HG03196 (cell line): ENCODE measurements around the gene ABCC6.
"Not testable (repeated sequence)": the region's sequence is repeated elsewhere in the genome, so short reads cannot be mapped to it uniquely, and the experiment has no call there.

Experiments used
- ATAC-seq: cut with Tn5 transposase; IDR thresholded peaks from one replicate; pipeline ENCODE4 v1.9.1; 2021; ENCODE audit not compliant: unreplicated experiment

Gene ABCC6

DNA sequence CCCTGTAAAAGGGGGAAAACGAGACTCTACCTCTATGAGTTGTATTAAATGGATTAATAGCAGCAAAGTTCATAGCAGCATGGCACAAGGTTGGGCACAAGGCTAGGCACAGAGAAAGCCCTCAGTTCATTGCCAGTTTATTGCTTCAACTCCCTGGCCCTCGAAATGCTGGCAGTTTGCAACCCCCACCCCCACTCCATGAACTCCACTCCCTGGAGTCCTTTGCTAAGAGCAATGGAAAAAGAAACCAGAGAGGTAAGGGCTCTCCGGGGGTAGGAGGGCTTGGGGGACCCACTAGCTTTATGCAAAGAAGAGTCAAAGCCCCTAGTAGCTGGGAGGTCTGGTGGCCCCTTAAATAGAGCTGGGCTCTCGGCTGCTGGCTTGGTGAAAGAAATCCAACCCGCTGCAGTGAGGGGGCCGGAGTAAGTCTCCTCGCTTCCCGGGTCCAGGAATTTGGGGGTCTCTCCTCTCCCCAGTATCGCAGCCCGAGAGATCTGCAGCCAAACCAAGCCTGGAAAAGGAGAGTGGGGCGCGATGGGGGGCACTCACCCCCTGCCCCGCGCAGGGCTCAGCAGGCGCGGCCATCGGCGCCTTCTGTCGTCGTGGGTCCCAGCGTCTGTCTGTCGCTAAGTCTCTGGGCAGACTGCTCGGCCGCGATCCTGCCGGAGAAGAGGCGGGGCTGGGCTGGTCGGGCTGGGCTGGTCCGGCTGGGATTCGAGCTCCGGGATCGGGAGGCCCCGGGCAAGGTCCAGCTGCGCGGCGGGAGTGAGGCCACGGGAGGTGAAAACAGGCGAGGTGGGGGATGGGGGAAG is at the start of gene ABCC6:
Gene ABCC6, minus strand, starts transcription at position 645 of the 812 bp plus-strand sequence. Its CDS starts 60 bp downstream, at position 585.
- ATAC-seq = not testable (repeated sequence)

DNA sequence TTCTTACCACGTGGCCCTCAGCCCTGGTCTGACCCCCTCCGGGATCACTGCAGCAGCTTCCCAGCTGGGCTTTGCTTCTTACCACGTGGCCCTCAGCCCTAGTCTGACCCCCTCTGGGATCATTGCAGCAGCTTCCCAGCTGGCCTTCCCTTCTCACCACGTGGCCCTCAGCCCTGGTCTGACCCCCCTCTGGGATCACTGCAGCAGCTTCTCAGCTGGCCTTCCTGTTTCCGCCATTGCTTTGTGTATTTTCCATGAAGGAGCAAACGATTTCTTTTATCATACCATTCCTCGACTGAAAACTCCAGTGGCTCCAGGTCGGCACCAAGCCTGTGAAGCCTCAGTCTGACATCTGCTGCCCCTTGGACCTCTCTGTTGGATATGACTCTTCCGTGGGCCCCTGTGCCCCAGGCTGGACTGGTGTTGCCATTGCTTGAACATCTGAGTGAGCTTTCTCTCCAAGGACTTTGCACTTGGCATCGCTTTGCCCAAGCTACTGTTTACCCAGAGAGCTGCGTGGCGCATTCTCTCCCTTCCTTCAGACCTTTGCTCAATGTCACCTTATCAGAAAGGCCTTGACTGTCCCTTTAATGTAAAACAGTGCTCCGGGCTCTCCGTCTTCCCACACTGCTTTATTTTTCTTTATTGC is 49.4 kb upstream of the ABCC6 start:
- ATAC-seq = not testable (repeated sequence)

DNA sequence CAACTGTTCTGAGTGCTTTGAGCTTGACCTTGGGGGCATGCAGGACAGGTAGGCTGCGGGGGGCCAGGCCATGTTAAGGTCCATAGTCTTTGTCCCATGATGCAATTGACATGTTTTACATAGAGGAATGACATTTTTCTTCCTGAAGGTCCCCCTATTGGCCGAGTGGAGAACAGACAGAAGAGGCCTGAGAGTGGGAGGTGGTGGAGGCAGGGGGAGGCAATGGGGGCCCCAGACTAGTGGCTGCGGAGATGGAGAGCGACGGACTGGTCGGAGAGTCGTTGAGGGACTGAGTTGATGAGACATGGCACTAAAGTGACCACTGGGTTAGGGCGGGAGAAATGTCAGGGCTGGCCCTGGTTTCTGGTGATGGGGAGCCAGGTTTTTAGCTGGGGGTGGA is 48.4 kb upstream of the ABCC6 start:
- ATAC-seq = not testable (repeated sequence)

DNA sequence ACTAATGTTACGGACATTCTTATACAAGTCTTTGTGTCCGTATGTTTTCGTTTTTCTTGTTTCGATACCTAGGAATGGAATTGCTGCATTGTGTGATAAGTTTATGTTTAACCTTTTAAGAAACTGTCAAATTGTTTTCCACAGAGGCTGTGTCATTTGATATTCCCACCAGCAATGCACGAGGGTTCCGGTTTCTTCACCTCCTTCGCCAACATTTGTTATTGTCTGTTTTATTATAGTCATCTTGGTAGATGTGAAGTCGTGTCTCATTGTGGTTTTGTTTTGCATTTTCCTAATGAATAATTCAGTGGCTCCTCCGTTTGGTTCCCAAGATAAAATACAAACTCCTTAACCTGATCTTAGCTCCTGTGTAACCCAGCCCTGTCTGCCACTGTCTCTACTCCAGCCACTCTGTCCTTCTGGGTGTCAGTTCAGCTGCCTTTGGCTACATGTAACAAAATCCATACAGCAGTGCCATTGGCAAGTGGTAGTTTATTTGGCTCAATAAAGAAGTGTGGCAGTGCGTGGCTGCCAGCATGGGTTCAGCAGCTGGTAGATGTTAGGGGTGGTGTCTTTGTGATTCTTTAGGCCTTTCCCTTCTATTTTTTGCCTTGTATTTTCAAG is 45.0 kb upstream of the ABCC6 start:
- not testable (repeated sequence) for ATAC-seq

DNA sequence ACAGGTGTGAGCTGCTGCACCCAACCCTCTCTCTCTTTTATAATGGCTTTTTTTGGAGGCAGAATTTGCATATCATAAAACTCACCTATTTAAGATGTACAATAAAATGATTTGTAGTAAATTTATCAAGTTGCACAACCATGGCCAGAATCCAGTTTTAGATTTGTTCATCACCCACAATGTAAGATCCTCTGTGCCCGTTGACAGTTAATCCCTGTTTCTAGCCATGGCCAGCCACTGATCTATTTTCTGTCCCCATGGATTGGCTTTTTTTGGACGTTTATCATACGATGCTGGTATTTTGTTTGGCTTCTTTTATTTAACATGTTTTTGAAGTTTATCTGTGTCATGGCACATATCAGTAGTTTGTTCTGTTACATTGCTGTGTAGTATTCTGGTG is 44.4 kb upstream of the ABCC6 start:
- not testable (repeated sequence) for ATAC-seq

DNA sequence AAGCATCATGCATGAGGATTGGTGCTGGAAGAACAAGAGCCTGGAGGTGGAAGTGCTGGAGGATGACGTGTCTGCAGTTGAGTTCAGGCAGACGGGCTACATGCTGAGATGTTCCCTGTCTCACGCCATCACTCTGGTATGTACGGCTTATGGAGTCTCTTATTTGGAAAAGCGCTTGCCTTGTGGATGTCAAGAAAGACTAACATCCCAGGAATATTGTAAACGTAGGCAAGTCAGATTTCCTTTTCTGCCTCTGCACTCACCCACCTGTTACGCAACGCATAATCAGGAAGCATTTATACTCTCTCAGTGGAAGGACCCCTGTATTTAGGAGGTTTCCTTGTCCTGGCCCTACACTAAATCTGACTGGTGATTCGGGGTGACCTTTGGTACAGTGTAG is 41.8 kb upstream of the ABCC6 start:
- not testable (repeated sequence) for ATAC-seq

DNA sequence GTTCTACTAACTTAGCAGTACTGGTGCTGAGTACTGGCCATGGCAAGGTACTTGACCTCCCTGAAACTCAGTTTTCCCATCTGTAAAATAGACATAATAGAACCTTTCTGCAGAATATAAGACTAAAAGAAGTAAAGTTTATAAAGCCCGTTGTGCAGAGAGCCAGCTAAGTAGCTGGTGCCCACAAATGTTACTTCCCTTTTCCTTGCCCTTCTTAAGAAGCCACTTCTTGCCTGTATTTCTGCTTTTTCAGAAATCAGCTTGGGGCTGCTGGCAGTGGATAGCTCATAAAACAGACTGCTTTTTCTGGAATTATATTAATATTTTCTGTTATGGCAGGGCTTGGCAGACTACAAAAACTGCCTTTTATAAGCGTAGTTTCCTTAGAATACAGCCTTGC is 40.7 kb upstream of the ABCC6 start:
- ATAC-seq = not testable (repeated sequence)

DNA sequence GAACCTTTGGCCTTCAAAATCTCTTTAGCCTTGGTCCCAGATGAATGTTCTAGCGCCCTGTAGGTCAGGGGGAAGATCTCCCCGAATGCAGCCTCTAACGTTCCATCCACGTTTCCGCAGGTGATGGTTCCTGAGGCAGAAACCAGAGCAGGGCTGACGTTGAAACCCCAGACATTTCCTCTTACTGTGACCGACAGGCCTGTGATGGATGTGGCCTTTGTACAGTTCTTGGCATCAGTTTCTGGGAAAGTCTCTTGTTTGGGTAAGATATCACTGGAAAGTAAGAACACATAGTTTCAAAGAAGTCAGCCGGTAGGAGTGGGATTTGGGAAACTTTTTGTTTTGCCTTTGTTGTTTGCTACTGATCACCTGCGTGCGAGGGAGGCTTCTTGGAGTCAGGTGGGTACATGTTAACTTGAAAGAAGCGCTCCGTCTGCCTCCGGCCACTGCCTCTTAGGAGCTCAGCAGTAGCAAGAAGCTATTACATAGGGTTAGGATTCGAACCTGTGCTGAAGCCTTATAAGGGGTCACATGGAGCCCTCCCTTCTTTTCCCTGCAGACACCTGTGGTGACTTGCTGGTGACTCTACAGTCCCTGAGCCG is 39.8 kb upstream of the ABCC6 start:
- ATAC-seq = not testable (repeated sequence)

DNA sequence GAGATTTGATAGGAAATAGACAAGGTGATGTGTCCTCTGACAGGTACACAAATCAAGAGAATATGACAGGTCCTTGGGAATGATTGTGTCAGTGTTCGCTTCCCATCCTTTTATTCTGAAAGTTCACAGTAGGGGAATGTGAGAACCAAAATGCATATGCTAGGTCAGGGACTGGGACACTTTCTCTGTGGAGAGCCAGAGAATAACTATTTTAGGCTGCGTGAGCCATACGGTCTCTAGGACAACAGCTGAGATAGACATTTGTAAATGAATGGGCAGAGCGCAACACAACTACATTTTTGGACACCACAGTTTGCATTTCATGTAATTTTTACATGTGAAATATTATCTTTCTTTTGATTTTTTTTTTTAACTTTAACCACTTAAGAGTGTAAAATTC is 36.7 kb upstream of the ABCC6 start:
- ATAC-seq = not testable (repeated sequence)

DNA sequence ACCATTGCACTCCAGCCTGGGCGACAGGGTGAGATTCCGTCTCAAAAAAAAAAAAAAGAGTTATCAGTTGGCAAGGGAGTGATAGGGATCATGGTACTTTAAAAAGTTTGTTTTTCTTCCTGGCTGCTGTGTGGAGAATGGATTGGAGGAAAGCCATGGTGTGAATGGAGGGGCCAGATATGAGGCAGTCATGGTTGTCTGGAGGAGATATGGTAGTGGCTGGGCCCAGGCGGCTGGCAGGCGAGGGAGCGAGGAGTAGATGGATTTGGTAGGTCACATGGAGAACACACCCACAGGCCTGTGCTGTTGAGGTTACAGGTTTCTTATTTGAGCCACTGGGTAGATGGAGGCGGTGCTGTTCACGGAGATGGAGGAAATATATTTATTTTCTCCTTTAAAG is 35.5 kb upstream of the ABCC6 start:
- not testable (repeated sequence) for ATAC-seq

DNA sequence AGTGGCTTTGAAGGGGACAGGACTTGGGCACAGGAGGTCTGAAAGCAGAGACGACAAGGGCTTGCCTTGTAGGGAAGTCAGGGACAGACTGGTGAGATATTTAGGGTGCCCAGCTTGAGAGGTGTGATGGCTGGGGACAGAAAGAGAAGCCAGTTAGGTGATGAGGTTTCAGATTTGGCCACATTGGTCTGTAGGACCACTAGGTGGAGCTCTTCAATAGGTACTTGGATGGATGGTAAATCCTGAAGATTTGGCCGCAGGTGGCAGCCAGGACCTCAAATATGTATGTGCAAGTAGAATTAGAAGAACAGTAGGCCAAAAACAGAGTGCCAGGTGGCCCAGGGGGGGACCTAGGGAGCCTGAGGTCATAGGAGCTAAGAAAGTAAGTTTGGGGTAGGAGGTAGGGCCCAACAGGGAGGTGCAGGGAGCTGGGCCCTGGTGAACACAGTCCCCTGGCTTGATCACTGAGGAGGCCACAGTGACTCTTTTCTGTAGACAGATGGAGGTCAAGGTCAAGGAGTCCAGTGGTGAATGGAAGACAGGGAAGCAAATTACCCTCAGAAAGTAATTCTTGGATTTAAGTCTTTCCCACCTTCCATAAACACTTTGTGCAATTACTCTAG is 34.1 kb upstream of the ABCC6 start:
- ATAC-seq = not testable (repeated sequence)

DNA sequence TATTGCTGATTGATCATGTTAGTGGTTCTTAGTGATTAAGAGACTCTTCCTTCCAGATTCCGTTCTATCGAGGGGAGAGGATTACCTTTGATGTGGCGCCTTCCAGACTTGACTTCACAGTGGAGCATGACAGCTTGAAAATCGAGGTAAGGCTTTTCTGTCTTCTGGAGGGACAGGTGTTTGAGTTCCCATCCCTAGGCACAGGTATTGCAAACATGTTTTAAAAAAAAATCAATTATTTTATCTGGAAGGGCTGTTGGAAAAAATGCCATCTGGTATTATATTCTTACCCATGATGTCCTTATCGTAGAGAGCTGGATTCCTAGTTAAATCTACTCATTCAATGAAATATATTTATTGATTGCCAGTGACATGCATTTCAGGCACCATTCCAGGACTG is 29.1 kb upstream of the ABCC6 start:
- ATAC-seq = not testable (repeated sequence)

DNA sequence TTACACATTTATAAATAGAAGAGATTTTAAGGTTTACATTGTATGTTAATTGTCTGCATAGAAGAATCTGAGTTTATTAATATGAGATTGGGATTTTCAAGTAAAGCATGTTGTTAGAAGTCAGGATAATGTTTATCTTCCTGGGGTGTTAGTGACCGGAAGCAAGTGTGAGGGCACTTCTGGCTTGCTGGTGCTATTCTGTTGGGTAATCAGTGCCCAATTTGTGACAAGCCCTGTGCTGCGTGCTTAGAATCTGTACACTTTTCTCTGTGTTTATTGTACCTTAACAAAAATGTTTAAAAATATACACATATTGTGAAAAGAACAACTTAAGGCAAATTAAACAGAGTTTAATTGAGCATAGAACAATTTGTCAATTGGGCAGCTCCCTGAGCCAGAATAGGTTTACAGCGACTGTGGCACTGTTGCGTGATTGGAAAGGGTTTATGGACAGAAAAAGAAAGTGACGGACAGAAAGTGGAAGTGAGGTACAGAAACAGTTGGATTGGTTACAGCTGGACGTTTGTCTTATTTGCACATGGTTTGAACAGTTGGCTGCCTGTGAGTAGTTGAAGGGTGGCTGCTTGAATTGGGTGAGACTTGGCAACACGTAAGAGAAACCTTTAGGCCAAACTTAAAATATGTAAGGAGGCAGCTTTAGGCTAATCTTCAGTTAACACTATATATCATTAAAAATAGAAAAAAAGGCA is 26.5 kb upstream of the ABCC6 start:
- not testable (repeated sequence) for ATAC-seq

DNA sequence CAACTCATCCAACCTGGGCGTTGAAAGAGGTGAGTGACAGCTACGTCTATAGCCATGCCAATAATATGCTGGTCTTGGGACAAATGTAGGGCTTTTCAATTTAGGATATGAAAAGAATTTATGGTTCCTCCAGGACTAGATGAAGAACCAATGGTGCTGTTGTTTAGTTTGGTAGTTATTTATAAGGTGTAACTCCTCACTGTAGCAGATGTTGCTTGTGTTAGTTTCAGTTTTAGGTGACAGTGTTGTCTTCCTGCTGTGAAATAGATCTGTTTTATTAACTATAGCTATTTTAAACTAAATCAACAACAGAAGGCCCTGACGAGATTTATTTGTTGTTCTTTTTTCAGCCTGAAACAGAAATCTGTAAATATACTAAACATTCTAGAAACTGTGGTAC is 24.1 kb upstream of the ABCC6 start:
- not testable (repeated sequence) for ATAC-seq

DNA sequence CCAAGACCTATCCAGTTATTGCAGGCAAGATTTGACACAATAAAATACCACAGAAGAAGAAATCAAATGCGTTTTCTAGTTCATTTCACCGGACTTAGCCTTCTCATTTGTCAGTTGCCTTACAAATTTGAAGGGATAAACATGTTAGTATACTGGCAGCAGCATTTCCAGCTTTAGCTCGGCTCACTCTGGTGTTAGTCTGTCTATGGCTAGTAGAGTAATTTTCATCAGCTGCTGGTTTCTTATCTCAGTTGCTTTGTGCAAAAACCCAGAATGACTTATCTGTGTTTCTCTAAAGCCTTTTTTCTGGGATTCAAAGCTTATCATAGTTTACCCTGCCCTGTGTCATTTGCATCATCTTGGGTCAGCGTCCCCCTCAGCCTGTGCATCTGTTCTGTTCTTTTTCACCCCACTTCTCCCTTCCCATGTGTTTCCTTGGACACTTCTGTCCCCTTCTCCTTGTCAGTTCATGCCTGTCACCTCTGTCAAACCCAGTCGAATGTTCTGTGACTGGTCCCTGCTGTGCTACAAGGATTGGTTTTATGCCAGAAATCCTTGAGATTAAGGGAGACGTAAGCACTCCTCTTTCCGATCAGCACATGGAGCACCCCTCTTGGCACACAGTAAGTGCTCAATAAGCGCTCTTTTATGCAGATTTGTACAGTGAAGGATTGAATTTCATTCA is 23.4 kb upstream of the ABCC6 start:
- ATAC-seq = not testable (repeated sequence)

DNA sequence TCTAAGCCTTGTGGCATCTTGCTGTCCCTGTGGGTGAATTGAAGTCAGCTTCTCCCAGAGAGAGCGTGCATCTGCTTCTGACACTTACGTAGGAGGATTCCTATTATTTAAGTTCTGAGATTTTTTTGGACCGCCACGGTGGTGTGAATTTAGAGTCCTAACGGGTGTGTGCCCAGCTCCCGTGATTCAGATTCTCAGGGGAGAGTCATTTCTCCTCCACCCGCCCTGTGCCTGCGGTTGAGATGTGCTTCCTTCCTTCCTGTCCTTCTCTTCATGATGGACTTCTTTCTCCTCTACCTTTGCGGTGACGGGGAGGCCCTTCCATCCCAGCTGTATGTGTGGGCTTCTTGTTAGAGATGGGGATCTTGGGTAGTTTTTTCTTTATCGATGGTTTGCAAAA is 20.6 kb upstream of the ABCC6 start:
- not testable (repeated sequence) for ATAC-seq

DNA sequence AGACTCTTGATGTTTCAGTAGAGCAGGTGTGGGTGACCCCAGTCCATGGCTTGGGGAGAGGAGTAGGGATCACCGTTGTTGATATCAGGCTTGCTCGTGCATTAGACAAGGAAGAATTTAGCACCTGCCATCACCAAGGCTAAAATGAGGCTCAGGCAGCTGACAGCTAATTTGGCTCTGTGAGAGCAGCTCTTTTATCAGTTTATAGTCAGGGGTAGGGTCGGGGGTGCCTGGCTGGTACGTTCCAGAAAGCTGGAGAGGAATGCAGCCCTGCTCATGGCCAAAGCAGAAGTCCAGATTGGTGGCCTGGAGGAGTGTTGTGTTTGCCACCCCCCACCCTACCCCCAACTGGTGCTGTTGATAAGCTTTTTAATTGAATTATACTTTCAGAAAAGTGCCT is 17.4 kb upstream of the ABCC6 start:
- not testable (repeated sequence) for ATAC-seq

DNA sequence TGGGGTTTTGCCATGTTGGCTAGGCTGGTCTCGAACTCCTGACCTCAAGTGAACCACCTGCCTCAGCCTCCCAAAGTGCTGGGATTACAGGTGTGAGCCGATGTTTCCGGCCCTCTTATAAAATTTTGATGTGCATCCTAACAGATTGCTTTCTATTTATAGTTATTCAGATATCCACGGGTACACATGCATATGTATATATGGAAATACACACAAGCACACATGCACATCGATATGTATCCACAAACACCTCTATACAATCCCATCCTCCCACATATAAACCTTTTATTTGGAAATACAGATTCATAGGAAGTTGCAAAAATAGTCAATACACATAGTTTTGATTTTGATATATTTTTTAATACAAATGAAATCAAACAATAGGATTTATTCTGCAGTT is 14.4 kb upstream of the ABCC6 start:
- ATAC-seq = not testable (repeated sequence)

DNA sequence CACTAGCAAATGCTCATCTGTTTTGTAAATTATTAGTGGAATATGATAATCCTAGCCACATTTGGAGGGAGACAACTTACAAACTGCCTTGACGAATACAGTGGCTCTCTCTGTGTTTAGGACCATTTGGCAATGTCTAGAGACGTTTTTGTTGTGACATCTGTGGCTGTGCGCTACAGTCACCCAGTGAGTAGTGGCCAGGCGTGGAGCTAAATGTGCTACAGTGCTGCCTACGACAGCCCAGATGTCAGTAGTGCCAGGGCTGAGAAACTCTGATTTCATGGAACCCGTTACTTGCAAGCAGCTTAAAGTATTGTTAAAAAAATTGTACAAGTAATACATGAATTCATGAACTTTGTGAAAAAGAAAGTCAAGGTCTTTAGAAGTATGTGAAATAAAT is 13.8 kb upstream of the ABCC6 start:
- not testable (repeated sequence) for ATAC-seq

DNA sequence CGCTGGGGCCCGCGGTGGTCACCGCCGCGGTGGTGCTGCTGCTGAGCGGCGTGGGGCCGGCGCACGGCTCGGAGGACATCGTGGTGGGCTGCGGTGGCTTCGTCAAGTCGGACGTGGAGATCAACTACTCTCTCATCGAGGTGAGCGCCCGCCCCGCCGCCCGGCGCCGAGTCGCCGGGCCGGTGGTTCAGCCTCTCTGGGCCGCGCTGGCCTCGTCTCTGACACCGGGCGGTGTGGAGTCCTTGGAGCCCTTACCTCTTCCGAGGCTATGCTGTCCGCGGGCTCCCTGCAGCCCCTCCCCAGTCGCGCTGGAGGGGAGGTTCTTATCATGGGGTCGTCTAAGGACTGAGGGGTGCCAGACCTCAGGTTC is 9.4 kb upstream of the ABCC6 start:
- ATAC-seq = peak; percentile 39
